NCI-H82 treated with DMSO at 0.1 percent for 48 hours (cell line): ENCODE results near the gene FLRT3.

Experiments
- DNase-seq: peaks from one replicate; lab custom pipeline; 2025; ENCODE audit not compliant: unreplicated experiment; lab: John Stamatoyannopoulos, UW

The FLRT3 gene

GRCh38 chr20:14331646-14332045 is 5.8 kb downstream of the FLRT3 start:
- DNase-seq: no peak

GRCh38 chr20:14319704-14320103 is 17.7 kb downstream of the FLRT3 start:
- DNase-seq: no peak

GRCh38 chr20:14313341-14314020 is 23.9 kb downstream of the FLRT3 start:
- no peak for DNase-seq

- DNase-seq: no peak
Measured at GRCh38 chr20:14312001-14312400, 25.4 kb downstream of the FLRT3 start.

- DNase-seq: no peak
Measured at GRCh38 chr20:14310977-14311627, 26.3 kb downstream of the FLRT3 start.

- DNase-seq: no peak
Measured at GRCh38 chr20:14307956-14308355, 29.5 kb downstream of the FLRT3 start.

- no peak for DNase-seq
Measured at GRCh38 chr20:14304472-14304871, 32.9 kb downstream of the FLRT3 start.

- no peak for DNase-seq
Measured at GRCh38 chr20:14303651-14304050, 33.8 kb downstream of the FLRT3 start.

- DNase-seq: no peak
Measured at GRCh38 chr20:14303106-14303505, 34.3 kb downstream of the FLRT3 start.

- DNase-seq: no peak
Measured at GRCh38 chr20:14299831-14300230, 37.6 kb downstream of the FLRT3 start.

- DNase-seq: no peak
Measured at GRCh38 chr20:14295770-14296309, 41.6 kb downstream of the FLRT3 start.

GRCh38 chr20:14295238-14295637 is 42.2 kb downstream of the FLRT3 start:
- no peak for DNase-seq

- no peak for DNase-seq
Measured at GRCh38 chr20:14291502-14291901, 45.9 kb downstream of the FLRT3 start.

- no peak for DNase-seq
Measured at GRCh38 chr20:14288341-14289330, 48.8 kb downstream of the FLRT3 start.

- no peak for DNase-seq
Measured at GRCh38 chr20:14284443-14284842, 53.0 kb downstream of the FLRT3 start.

GRCh38 chr20:14282140-14282539 is 55.3 kb downstream of the FLRT3 start:
- DNase-seq: no peak
